NCI-H748 (cell line): ENCODE measurements around the gene TFRC.
"Not testable (repeated sequence)": the region's sequence is repeated elsewhere in the genome, so short reads cannot be mapped to it uniquely, and the experiment has no call there.

ENCODE experiments used
- DNase-seq: peaks from one replicate; lab custom pipeline; 2025; ENCODE audit not compliant: unreplicated experiment; lab: John Stamatoyannopoulos, UW

The TFRC gene

DNA sequence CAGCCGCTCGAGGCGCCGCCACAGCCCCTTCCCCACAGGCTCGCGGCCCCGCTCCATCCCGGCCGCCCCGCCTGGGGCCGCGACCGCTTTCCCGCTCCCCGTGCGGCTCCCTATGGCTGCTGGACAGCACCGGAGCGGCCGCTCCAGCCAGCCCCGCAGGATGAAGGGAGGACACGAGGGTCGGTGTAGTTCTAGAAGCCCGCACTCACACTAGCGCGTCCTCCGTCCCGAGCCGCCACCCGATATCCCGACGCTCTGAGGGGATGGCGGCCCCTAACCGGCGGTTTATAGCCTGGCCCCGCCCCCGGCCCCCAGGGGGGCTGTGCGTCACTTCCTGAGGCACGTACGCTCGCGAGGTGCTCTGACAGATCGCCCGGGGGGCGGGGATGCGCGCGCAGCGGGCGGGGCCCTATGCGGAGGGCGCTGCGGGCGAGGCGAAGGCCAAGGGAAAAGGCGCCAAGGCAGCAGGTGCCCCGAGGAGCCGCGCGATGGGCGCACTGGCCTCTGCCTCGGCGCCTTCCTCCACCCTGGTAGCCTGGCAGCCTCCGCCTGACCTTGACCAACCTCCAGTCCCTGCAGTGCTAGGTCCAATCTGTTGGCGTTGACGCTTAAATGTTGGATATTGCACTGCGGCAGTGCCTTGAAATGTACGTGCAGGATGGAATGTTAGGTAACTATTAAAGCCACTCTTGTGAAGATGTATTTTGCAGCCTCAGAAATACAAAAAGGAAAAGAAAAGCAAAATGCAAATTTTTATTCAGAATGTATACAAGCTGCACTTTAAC is at the start of gene TFRC:
TFRC (minus strand) TSS at position 257 of the 785 bp plus-strand sequence. CDS start 4,991 bp downstream, outside the sequence.
- peak; percentile 96 for DNase-seq

DNA sequence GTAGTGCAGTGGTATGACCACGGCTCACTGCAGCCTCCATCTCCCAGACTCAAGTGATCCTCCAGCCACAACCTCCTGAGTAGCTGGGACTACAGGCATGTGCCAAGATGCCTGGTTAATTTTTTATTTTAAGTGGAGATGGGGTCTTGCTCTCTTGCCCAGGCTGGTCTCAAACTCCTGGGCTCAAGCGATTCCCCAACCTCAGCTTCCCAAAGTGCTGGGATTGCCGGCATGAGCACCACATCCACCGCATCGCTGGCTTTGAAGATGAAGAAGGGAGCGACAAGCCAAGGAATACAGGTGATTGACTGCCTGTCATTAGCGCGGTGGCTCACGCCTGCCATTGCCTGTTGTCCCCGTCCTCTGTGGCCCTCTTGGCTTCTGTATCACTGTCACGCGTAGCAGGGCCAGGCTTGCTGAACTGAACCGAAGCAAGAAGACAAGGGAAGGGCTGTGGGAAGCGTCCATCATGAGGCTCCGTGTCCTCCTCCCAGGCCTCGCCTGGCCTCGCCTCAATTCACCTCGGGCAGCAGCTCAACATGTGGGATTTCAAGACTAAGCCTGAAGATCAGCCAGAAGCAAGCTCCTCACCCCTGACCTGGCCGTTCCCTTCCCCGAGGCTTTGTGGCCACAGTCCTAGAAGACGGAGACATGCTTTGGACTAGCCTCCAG is 46.4 kb upstream of the TFRC start:
- no peak for DNase-seq

DNA sequence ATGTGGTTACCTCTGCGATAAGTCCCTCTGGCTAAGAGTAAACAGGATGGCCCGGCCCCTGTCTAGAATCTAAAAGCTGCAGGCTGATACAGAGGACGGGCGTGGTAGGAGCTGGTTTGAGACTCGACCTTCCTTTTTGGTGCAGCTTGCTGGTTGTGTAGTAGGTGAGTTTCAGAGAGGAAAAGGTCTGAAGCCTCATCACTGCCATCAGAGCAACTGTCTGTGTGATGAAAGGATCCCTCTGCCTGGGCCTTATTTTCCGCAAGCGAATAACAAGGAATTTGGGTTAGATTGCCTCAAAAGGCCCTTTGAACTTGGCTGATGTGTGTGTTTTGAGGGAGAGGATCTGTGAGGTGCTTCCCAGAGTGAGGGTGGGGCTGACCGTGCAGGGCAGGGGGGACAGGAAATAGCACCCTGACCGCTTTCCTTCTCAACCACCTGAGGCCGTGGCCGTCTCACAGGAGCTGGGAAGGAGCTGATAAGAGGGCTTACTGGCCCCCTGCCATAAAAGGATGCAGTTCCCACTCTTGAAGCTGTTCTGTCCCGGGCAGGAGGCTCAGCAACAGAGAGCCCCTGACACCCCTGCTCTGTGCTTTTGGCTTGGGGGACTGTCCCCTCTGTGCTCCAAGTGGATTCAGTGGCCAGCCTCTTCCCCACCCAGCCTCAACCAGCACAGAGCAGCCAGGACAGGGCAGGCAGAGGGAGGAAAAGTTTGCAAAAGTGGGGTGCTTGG is 45.6 kb upstream of the TFRC start:
- no peak for DNase-seq

DNA sequence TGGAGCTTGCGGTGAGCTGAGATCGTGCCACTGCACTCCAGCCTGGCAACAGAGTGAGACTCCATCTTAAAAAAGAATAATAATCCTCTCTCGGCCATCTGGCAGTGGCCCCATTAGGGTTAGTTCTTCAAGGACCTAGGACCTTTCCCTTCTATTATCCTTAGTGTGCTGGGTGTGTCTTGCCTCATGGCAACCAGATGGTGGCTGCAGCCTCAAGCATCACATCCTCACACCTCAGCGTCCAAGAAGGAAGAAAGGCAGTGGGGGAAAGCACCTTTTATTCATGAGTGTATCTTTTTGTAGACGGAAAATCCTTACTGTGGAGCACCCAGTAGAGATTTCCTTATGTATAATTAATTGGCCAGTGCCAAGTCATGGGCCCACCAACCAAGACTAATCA is 42.7 kb upstream of the TFRC start:
- no peak for DNase-seq

GRCh38 chr3:196122688-196123046 is 40.8 kb upstream of the TFRC start:
- DNase-seq = no peak

DNA sequence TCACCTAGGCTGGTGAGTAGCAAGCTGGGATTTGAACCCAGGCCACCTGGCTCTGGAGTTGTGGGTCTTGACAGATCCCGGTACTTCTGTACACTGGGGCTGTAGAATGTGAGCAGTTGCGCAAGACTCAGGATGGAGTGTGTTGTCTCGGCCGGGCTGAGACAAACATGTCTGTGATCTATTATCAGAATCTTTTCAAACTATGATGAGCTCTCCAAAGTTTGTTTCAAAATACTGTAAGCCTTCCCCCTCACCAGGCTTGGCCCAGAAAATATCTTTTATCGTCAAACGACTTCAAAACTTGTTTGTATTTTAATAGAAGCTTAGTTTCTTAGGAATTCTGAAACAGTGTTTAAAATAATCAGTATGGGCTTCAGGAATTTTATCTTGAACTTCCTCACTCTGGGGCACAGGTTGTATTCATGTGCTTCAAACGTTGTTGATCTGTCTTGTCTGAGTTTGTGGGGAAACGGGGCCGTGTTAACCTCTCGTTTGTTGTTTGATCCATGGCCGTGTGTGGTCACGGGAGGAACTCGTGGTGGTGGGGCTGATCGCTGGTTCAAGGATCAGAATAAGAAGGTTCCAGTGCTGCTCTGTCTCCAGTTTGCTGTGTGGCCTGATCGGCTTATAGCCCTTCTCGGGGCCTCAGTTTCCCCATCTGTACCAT is 40.3 kb upstream of the TFRC start:
- DNase-seq = no peak

GRCh38 chr3:196121066-196121465 is 39.2 kb upstream of the TFRC start:
- DNase-seq = no peak

DNA sequence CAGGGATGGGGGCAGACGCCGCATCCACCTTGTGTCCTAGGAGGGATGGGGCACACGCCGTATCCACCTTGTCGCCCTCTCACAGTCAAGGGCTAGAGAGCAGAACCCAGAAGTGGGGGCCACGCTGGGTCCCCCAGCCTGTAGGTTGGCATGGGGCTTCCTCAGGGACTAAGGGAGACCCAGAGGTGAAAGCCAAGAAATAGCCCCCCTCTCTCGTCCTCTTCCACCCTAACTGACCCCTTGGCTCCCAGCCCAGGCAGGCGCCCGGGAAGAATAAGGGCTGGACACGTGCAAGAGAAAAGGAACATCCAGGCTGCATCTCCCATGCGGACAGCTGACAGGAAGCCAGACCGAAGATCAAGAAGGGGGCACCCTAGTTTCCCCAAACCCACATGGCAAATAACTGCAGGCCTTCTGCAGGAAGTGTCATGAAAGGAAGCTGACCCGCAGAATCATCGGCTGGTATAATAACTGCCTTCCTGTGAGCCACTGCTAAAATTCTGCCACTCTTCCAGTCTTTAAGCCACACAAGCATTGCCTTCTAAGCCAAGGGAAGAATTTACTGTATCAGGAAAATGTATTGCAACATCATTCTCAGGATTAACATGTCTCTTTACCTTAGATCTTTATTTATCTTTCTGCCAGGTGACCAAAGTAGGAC is 38.5 kb upstream of the TFRC start:
- no peak for DNase-seq

- no peak for DNase-seq
Measured at GRCh38 chr3:196117809-196118208, 35.9 kb upstream of the TFRC start.

GRCh38 chr3:196115678-196116083 is 33.8 kb upstream of the TFRC start:
- no peak for DNase-seq

GRCh38 chr3:196111939-196112386 is 30.1 kb upstream of the TFRC start:
- DNase-seq = no peak

- no peak for DNase-seq
Measured at GRCh38 chr3:196108075-196108743, 26.3 kb upstream of the TFRC start.

DNA sequence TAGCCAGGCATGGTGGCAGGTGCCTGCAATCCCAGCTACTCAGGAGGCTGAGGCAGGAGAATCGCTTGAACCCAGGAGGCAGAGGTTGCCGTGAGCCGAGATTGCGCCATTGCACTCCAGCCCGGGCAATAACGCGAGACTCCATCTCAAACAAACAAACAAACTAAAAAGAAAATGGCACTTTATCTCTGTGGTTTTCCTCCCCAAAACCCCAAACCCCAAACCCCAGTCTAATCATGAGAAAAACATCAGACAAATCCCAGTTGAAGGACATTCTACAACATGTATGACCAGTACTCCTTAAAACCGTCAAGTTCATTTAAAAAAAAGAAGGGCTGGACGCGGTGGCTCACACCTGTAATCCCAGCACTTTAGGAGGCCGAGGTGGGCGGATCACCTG is 22.8 kb upstream of the TFRC start:
- DNase-seq = not testable (repeated sequence)

- DNase-seq = not testable (repeated sequence)
Measured at GRCh38 chr3:196098365-196098980, 16.6 kb upstream of the TFRC start.

DNA sequence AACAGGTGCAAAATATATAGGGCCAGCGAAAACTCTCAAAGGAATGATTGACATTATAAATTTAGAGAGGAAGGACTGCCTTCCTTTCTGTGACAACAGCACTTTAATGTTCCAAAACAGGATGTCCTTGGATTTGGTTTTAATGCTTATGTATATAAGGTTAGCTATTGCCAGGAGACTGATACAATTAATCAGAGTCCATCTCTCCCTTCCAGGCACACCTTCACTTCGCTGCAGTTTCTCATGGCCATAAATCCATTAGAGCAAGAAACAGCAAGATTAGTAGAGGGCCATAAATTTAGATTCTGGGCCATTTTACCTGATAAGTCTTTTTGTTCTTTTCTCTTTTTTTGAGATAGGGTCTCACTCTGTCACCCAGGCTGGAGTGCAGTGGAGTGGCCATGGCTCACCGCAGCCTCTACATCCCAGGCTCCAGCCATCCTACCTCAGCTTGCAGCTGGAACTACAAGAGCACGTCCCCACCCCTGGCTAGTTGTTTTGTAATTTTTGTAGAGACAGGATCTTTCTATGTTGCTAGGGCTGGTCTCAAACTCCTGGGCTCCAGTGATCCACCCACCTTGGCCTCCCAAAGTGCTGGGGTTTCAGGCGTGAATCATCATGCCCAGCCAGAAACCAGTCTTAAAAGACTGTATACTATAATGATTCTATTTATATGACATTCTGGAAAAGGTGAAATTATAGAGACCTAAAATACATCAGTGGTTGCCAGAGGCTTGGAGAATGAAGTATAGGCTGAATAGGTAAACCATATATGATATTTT is 15.7 kb upstream of the TFRC start:
- DNase-seq = no peak

DNA sequence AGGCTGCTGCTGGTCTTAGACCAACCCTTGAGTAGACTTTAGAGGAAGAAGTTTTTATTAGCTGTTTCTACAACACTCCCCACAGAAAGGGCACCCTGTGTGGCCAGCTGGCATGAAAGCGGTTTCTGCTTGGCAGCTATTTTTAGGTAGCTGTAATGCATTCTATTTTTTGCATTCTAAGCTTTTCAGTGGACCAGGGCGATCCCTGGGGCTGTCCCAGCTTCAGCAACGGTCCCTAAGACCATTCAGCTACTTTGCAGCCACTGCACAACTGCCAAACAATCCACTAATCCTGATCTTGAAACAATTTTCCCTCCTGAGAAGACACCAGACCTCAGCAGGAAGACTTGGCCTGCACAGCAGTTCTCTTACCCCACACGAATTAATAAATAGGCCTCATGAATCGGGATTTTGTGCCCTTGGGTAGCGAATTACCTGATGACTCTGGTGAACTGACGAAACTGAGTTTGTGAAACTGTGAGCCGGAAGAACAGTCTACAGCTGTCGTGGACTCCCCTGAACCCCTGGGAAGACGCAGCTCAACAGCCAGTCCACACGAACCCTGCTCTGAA is 14.6 kb upstream of the TFRC start:
- no peak for DNase-seq

- no peak for DNase-seq
Measured at GRCh38 chr3:196093317-196094111, 11.6 kb upstream of the TFRC start.

DNA sequence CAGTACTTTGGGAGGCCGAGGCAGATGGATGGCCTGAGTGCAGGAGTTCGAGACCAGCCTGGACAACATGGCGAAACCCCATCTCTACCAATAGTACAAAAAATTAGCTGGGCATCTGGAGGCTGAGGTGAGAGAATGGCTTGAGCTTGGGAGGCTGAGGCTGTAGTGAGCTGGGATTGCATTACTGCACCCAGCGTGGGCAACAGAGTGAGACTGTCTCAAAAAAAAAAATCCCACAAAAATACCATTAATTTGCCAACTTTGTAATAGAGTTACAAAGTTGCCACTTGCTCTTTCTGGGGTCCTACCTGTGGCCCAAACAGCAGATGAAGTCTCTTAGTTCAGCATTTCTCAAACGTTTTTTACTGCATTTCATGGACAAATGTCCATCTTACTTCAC is 6.0 kb upstream of the TFRC start:
- DNase-seq = no peak
